CD14-positive monocyte (primary cell): ENCODE data around the gene NDST3. TPM values are rescaled to one million over a fixed set of nuclear protein-coding genes. Genes with fewer than 3 reads are reported as not detected.

Source experiments
- DNase-seq, 3 donors: peaks; one replicate each; pipeline ENCODE4 v3.0.0-alpha.2; 2011 to 2022
- H2AFZ ChIP-seq: 2 replicates; pipeline ENCODE4 v1.6.0; 2012; ENCODE audit warnings: mild to moderate bottlenecking, low read depth, low read length, inconsistent platforms; ENCODE audit not compliant: insufficient read depth, poor library complexity, severe bottlenecking
- H3K27ac ChIP-seq, 2 donors: 1 replicate in 1 of 2; 2 replicates in 1 of 2; pipeline ENCODE4 v1.5.1; 2012 to 2013; ENCODE audit warnings: low read length in 2 of 2, control low read depth in 1 of 2, inconsistent platforms in 1 of 2, low read depth in 1 of 2, mild to moderate bottlenecking in 1 of 2
- H3K27me3 ChIP-seq, 2 donors: one replicate each; pipeline versions ENCODE4 v1.6.0 to v1.6.1; 2011 to 2013; ENCODE audit warnings: low read length in 2 of 2; ENCODE audit not compliant: control insufficient read depth in 2 of 2, insufficient read depth in 2 of 2
- H3K36me3 ChIP-seq, 2 donors: replicated peaks in 1 of 2; 1 replicate in 1 of 2; 2 replicates in 1 of 2; pipeline versions ENCODE4 v1.5.1 to v1.6.1; 2012 to 2013; ENCODE audit warnings: low read length in 2 of 2, control low read depth in 1 of 2, inconsistent platforms in 1 of 2, mild to moderate bottlenecking in 1 of 2; ENCODE audit not compliant: insufficient read depth in 2 of 2, control insufficient read depth in 1 of 2
- H3K4me1 ChIP-seq, 2 donors: 1 replicate in 1 of 2; 2 replicates in 1 of 2; pipeline versions ENCODE4 v1.5.1 to v1.6.1; 2012 to 2013; ENCODE audit warnings: low read length in 2 of 2, control low read depth in 1 of 2, inconsistent platforms in 1 of 2, mild to moderate bottlenecking in 1 of 2, moderate library complexity in 1 of 2; ENCODE audit not compliant: insufficient read depth in 2 of 2, control insufficient read depth in 1 of 2
- H3K4me2 ChIP-seq: replicated peaks from 2 replicates; pipeline ENCODE3; 2012; ENCODE audit warnings: low read length, moderate library complexity, mild to moderate bottlenecking; ENCODE audit not compliant: poor library complexity, severe bottlenecking; ENCODE audit errors: extremely low read depth
- H3K4me3 ChIP-seq, 3 experiments: fragments of 200-600 bp in 1 of 3; sonication (generic) in 1 of 3; replicated peaks in 1 of 3; 1 replicate in 2 of 3; 2 replicates in 1 of 3; pipeline ENCODE4 v1.5.1; 2011 to 2013; ENCODE audit warnings: low read length in 3 of 3, mild to moderate bottlenecking in 3 of 3, control low read depth in 2 of 3, low read depth in 2 of 3, inconsistent platforms in 1 of 3, moderate library complexity in 1 of 3
- H3K79me2 ChIP-seq: 2 replicates; pipeline ENCODE4 v1.6.0; 2012; ENCODE audit warnings: mild to moderate bottlenecking, control low read depth, inconsistent platforms, low read length, moderate library complexity; ENCODE audit not compliant: insufficient read depth
- H3K9ac ChIP-seq: 2 replicates; pipeline ENCODE4 v1.6.0; 2017; ENCODE audit warnings: low read length, mild to moderate bottlenecking; ENCODE audit not compliant: insufficient read depth, poor library complexity, severe bottlenecking
- H3K9me3 ChIP-seq, 2 donors: replicated peaks in 1 of 2; 1 replicate in 1 of 2; 2 replicates in 1 of 2; pipeline versions ENCODE4 v1.5.1 to v1.6.1; 2012 to 2013; ENCODE audit warnings: low read length in 2 of 2, control low read depth in 1 of 2; ENCODE audit not compliant: control insufficient read depth in 1 of 2, insufficient read depth in 1 of 2
- H4K20me1 ChIP-seq: 2 replicates; pipeline ENCODE4 v1.6.0; 2012; ENCODE audit warnings: mild to moderate bottlenecking, low read length, control low read depth, moderate library complexity; ENCODE audit not compliant: insufficient read depth
- H3K27ac Mint-ChIP-seq, 7 donors: one replicate each; pipeline ENCODE4 v1.8.0; 2020; ENCODE audit warnings: mild to moderate bottlenecking in 7 of 7, mixed read lengths in 7 of 7, moderate library complexity in 6 of 7, inconsistent platforms in 2 of 7
- H3K27me3 Mint-ChIP-seq, 3 donors: one replicate each; pipeline ENCODE4 v1.8.0; 2021 to 2022; ENCODE audit warnings: low read depth in 3 of 3, mild to moderate bottlenecking in 3 of 3, mixed read lengths in 3 of 3, moderate library complexity in 3 of 3, inconsistent platforms in 1 of 3
- H3K36me3 Mint-ChIP-seq, 2 donors: one replicate each; pipeline ENCODE4 v1.8.0; 2020; ENCODE audit warnings: mixed read lengths in 2 of 2, inconsistent platforms in 1 of 2, mild to moderate bottlenecking in 1 of 2
- H3K4me1 Mint-ChIP-seq: one replicate; pipeline ENCODE4 v1.8.0; 2020; ENCODE audit warnings: mild to moderate bottlenecking, mixed read lengths
- H3K4me3 Mint-ChIP-seq, 2 donors: one replicate each; pipeline ENCODE4 v1.8.0; 2020; ENCODE audit warnings: mild to moderate bottlenecking in 2 of 2, mixed read lengths in 2 of 2, moderate library complexity in 1 of 2
- H3K9me3 Mint-ChIP-seq, 7 donors: one replicate each; pipeline ENCODE4 v1.8.0; 2020 to 2022; ENCODE audit warnings: mixed read lengths in 7 of 7, mild to moderate bottlenecking in 6 of 7, moderate library complexity in 6 of 7, inconsistent platforms in 2 of 7
- WGBS: methylation state at CpG from one replicate; pipeline ENCODE4 v1.1.5; 2013; ENCODE audit warnings: missing lambda C conversion rate; ENCODE audit not compliant: insufficient coverage; 5-methylcytosine and 5-hydroxymethylcytosine counted together
- intact Hi-C, 2 donors: fragments of 100-400 bp; cut with micrococcal nuclease; formaldehyde crosslinking; loops; one replicate each; pipeline versions ENCODE4 v1.15.0 to v1.15.1; 2023
- polyA plus RNA-seq, 3 donors: library from polyadenylated mRNA; depleted of rRNA in 1 of 3; unstranded in 2 of 3; stranded (reverse) in 1 of 3; fragments of 300-500 nt in 2 of 3; fragments of >200 nt in 1 of 3; fragmentation: Illumina TruSeq in 2 of 3; gene quantifications; 1 replicate in 2 of 3; 2 replicates in 1 of 3; pipeline ENCODE4 v1.2.3, GENCODE V29; 2012 to 2021
- TF ChIP-seq, protein P1 (sequence below): fragments of 200-600 bp; IDR thresholded peaks from one replicate; pipeline ENCODE4 v1.8.0; 2022; ENCODE audit warnings: antibody characterized with exemption, mild to moderate bottlenecking

NDST3 gene
- polyA plus RNA-seq, 3 donors = not detected

GRCh38 chr4:118171381-118171780, 137.1 kb downstream of the NDST3 start:
- no peak overlapping the region for H3K4me3 ChIP-seq
- Mint-ChIP-seq H3K9me3 (peaks cover 0 to 4% (median 1%) of the 10 kb centered on the region in 7 donors), H3K27me3 (peaks cover 0 to 2% (median 0%) of the 10 kb centered on the region in 3 donors), H3K4me1 (no peaks in the 10 kb centered on the region), H3K4me3 (no peak overlapping the region), H3K36me3 (no peaks in the 10 kb centered on the region), H3K27ac (no peak overlapping the region)
- intact Hi-C loops = no loop called here
- no peak overlapping the region for H3K4me2 ChIP-seq
- TF ChIP-seq, protein P1, sequence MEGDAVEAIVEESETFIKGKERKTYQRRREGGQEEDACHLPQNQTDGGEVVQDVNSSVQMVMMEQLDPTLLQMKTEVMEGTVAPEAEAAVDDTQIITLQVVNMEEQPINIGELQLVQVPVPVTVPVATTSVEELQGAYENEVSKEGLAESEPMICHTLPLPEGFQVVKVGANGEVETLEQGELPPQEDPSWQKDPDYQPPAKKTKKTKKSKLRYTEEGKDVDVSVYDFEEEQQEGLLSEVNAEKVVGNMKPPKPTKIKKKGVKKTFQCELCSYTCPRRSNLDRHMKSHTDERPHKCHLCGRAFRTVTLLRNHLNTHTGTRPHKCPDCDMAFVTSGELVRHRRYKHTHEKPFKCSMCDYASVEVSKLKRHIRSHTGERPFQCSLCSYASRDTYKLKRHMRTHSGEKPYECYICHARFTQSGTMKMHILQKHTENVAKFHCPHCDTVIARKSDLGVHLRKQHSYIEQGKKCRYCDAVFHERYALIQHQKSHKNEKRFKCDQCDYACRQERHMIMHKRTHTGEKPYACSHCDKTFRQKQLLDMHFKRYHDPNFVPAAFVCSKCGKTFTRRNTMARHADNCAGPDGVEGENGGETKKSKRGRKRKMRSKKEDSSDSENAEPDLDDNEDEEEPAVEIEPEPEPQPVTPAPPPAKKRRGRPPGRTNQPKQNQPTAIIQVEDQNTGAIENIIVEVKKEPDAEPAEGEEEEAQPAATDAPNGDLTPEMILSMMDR = no peak
- no peaks in the 10 kb centered on the region for H3K79me2 ChIP-seq
- H4K20me1 ChIP-seq = no peaks in the 10 kb centered on the region
- DNase-seq = no peak
- H3K9ac ChIP-seq = no peak overlapping the region
- WGBS = 100% methylated on average over 2 of the region's 4 CpGs
- H3K9me3 ChIP-seq = no peaks in the 10 kb centered on the region
- H3K27ac ChIP-seq = no peak overlapping the region
- H3K36me3 ChIP-seq = no peaks in the 10 kb centered on the region
- H2AFZ ChIP-seq = no peak overlapping the region
- no peaks in the 10 kb centered on the region for H3K27me3 ChIP-seq
- H3K4me1 ChIP-seq = no peaks in the 10 kb centered on the region

DNA sequence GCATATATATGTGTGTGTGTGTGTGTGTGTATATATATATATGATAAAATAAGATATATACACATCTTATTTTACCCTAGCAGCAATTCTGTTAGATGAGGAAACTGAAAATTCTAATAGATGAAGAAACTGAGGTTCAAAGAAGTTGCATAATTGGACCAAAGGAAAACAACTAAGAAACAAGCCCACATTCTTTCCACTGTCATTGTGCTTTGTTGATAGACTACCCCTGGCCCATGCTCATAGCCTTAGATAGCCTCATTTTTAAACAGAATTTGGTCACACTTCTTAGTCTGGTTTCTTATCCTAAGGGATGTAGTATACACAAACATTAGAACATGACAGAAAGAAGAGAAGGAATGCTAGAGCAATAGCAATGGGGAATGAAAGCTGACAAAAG, 138.8 kb downstream of the NDST3 start:
- H3K27ac Mint-ChIP-seq = no peak overlapping the region
- intact Hi-C loops = no loop called here

More for the DNA sequence above, 138.8 kb downstream of the NDST3 start:
- no peak for DNase-seq
- Mint-ChIP-seq H3K27me3 (peaks cover 0 to 2% (median 0%) of the 10 kb centered on the region in 3 donors), H3K4me3 (no peak overlapping the region), H3K36me3 (no peaks in the 10 kb centered on the region), H3K9me3 (no peaks in the 10 kb centered on the region), H3K4me1 (no peaks in the 10 kb centered on the region)
- Histone ChIP-seq H4K20me1 (no peaks in the 10 kb centered on the region), H3K79me2 (no peaks in the 10 kb centered on the region), H3K4me2 (no peak overlapping the region), H3K36me3 (no peaks in the 10 kb centered on the region), H3K9me3 (no peaks in the 10 kb centered on the region), H3K4me1 (no peaks in the 10 kb centered on the region), H3K4me3 (no peak overlapping the region), H3K27me3 (no peaks in the 10 kb centered on the region), H2AFZ (no peak overlapping the region), H3K27ac (no peak overlapping the region), H3K9ac (no peak overlapping the region)
- TF ChIP-seq, protein P1 = no peak
